Measurements from ENCODE around the gene DLEU7.

The DLEU7 gene

GRCh38 chr13:50788551-50789210 is 54.8 kb downstream of the DLEU7 start:
- DNase-seq = no peak

- DNase-seq = no peak
Measured at GRCh38 chr13:50787316-50788195, 55.9 kb downstream of the DLEU7 start.

- DNase-seq = no peak
Measured at GRCh38 chr13:50783717-50784290, 59.7 kb downstream of the DLEU7 start.

GRCh38 chr13:50783066-50783465 is 60.4 kb downstream of the DLEU7 start:
- DNase-seq = peak in 1 of 2 donors; percentile 25

- DNase-seq = no peak
Measured at GRCh38 chr13:50780201-50781015, 63.1 kb downstream of the DLEU7 start.

- no peak for DNase-seq
Measured at GRCh38 chr13:50779443-50780200, 63.9 kb downstream of the DLEU7 start.
